NCI-H2227 treated with DMSO at 0.1 percent for 48 hours (cell line): ENCODE measurements around the gene VCY1B.
"Not testable (repeated sequence)": the region's sequence is repeated elsewhere in the genome, so short reads cannot be mapped to it uniquely, and the experiment has no call there.

Experiments used
- DNase-seq: peaks from one replicate; lab custom pipeline; 2025; lab: John Stamatoyannopoulos, UW

VCY1B gene

GRCh38 chrY:14055927-14056326 lies at the start of gene VCY1B:
VCY1B (plus strand) TSS chrY:14056227; CDS start chrY:14056290, 63 bp downstream.
- DNase-seq: not testable (repeated sequence)

- DNase-seq: not testable (repeated sequence)
Measured at GRCh38 chrY:14011916-14012315, 44.1 kb upstream of the VCY1B start.

GRCh38 chrY:14030395-14030794 lies 25.6 kb upstream of the VCY1B start:
- not testable (repeated sequence) for DNase-seq

- no peak for DNase-seq
Measured at GRCh38 chrY:14085877-14086276, 29.9 kb downstream of the VCY1B start.
